Activated naive CD4-positive, alpha-beta T cell (primary cell): ENCODE data around the gene TSPAN17.

Source experiments
- DNase-seq, 4 experiments: peaks; one replicate each; lab custom pipeline; 2025; lab: John Stamatoyannopoulos, UW

Gene TSPAN17

DNA sequence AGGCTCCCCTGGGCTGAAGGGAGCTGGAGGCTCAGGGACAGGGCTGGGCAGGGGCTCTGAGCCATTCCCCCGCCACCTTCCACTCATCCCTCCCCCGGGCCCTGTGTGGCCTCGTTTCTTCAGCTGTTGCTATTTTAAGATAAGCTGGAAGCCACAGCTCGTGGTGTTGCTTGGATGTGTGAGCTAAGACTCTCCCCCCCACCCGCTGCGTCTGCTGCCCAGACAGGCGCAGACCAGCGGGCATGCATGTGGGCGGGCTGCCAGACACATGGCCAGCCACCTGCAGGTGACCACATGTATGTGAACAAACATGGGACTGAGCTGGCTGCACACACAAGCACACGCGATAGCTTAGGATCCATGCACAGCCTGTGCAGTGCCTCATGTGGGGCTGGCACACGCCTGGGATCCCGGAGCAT is 25.6 kb upstream of the TSPAN17 start:
- DNase-seq: no peak

DNA sequence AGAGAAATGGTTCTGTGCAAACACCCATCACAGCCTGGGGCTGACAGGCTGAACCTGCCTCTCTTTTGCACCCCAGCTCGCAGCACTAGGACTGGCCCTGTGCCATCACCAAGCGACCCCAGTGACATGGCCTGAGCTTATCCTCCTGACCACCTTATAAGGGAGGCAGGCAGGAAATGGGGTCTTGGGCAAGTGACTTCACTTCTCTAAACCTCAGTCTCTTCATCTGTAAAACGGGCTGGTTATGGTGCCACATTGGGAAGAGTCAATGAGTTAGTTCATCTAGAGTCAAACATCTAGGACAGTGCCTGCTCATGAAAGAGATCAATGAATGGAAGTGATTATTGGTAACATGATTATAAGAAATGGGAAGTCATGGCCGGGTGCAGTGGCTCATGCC is 23.1 kb upstream of the TSPAN17 start:
- DNase-seq: no peak

DNA sequence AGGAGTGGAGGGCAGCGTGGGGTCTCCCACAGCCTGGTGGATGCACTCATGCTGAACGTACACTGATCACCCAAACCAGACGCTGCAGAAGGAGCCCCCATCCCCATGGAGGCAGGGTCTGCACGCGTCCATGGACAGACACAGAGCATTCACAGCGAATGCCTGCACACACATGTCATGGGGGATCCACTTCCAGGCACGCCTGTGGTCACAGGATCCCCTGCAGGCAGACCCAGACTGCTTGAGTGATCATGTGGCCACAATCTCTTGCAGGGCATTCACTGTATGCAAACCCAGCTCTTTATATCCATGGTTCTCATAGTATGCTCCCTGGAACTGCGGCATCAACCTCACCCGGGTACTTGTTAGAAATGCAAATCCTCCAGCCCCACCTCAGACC is 22.3 kb upstream of the TSPAN17 start:
- DNase-seq: no peak

DNA sequence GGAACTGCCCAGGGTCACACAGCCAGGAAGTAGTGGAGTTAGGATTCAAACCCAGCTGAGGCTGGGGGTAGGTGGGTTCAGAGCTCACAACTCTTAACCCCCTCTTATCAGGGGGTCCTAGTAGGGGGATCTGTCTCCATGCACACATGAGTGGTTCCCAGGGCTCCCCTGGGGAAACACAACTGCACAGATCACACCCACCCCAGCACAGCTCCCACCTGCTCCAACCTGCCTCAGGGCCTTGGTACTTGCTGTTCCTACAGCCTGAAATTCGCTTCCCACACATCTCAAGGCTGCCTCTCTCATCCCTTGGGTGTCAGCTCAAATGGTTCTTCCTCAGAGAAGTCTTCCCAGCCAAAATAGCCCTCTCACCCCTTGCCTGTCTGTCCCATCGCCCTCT is 21.8 kb upstream of the TSPAN17 start:
- DNase-seq: no peak

DNA sequence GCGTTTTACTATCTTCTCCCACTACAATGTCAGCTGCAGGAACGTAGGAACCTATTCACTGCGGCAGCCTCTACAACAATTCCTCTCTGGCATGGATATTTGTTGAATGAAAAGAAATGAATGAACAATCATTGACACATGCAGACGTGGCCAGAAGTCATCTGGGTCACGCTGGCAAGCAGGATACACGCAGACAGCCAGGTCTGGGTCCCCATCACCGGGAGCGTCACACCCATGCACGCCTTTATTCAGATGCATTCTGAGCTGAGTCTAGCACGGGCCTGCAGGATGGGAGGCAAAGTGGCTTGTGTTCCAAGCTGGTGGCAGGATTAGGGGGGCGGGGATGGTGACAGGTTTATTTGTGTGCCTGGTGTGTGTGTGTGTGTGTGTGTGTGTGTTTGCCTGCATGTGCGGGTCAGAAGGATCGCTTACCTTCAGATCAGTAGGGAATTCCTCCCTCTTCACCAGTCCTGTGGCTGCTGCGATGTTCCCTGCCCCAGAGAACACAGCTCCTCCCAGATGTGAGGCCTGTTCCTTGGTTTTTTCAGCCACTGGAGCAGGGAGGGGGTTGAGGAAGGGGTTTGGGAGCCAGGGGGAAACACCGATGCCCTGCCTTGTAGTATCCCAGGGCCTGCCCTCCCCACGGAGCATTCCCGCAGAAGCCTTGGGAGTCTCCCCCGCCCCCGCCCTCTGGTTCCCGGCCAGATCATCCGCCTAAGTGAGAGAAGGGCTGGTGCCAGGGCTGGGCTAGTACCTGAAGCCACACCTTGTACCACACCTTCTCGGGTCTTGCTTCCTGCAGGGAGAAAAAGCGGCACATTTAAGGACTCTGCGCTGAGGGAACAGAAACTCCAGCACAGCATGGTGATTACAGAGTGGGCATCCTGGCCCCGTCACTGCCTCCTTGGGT is 21.1 kb upstream of the TSPAN17 start:
- DNase-seq: no peak

DNA sequence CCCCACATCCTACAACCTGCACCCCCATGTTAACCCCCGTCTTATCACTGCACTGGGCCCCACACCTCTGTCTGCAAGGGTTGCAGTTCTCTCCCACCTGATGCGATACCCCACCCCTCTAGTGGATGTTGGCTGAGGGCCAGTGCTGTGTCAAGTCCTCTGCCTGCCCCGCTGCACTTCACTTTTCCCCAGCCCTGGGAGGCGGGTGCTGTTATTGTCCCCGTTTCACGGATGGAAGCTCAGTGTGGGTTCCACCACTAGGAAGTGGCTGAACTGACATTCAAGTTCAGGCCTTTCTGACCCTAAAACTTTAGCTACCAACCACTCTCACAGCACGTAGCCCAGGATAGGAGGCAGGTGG is 20.4 kb upstream of the TSPAN17 start:
- no peak for DNase-seq

DNA sequence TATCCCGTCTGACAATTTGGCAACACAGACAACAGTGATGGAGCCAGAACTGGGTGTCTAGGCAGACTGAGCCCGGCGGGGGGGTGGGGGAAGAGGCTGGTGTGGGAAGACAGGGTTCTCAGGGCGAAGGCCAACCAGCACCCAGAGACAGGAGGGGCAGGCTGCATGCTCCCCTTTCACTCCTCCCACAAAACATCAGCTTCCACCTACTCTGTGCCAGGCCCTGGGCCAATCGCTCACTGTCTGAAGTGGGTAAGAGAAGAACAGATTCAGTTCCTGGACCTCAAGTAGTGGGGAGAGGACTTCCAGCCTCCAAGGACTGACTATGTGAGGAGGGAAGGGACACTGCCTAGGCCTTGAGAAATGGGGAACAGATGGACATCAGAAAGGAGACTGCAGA is 19.7 kb upstream of the TSPAN17 start:
- no peak for DNase-seq

DNA sequence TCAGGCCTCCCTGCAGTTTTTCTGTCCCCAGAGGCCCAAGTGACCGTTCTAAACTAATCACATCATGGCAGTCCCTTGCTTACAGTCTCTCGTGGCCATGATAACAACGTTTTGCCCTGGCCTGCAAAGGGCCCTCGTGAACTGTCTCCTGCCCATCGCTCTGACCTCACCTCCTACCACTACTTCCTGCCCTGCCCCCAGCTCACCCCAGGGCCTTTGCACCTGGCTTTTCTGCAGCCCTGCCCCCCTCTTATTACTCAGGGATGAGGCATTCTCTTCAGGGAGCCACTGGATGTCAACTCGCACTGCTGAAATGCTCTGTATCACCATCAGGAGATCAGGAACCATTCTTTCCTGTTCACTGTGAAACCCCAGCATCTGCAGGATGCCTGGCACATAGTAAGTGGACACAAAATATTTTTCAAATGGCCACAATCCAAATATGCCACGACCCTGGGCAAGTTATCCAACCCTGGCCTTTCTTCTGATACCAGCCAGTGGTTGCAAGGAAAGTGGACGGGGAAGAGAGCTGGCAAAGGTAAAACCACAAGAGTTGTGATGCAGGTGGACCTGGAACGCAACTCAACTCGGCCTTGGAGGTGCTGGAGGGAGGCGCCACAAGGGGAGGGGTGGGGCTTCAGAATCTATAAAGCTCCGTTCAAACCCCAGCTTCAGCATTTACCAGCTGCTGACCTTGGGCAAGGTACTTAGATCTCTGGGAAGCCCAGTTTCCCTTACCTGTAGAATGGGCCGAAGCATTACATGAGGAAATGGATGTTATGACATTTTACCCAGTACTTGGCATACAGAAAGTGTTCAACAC is 18.7 kb upstream of the TSPAN17 start:
- no peak for DNase-seq

DNA sequence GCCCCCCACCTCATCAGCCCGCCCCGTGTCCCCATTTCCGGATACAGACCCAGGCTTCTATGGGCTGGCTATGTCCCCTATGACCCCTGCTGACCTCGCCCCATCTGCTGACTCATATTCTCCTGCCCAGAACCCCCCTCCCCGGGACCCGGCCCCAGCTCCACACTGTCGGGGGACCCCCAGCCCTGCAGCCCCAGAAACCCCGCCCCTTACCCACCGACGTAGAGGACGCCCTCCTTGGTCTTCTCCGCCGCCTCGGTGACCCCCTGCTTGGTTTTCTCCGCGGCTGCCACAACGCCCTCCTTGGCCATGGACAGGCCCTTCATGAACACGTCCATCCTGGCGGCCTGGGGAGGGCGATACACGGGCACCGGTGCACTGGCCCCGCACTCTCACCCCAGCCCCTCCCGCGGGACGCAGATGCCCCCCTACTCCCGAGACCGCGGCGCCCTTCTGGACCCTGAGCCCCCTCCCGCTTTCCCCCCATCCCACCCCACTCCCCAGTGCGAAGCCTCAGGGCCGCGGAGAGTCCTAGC is 17.9 kb upstream of the TSPAN17 start:
- no peak for DNase-seq

DNA sequence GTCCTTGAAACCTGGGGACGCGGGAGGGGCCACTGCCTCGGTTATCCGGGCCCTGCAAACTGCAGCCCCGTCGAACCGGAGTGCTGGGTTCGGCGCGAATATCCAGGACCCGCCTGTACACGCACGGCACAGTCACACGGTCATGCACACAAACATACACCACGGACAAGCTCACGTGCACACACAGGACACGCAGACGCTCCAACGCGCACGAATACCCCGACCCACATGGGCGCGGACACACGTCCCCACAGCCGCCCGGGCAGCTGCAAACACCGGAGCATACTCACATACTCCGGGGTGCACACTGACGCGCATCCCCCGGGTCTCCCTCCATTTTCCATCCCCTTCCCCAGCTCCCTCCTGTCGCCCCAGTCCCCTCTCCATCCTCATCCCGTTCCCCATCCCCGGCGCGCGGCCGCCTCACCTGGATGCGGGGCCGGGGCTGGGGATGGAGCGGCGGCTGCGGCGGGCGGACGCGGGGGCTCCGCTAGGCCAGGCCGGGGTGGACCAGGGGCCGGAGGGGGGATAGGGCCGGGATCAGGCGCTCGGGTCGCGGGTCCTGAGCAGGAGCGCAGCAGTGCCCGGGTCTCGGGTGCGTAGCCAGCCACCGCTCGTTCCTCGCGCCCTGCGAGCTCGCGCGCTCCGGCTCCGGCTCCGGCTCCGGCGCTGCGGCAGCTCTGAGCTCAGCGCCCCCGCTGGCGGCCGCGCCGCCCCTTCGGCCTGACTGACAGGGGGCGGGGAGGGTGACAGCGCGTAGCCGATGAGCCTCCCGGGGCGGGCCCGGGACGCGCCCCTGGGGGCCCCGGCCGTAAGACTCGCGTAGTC is 17.2 kb upstream of the TSPAN17 start, which contains the start of the genes EIF4E1B and SNCB:
EIF4E1B (plus strand) TSS at position 823 of the 828 bp plus-strand sequence. CDS start 12,113 bp downstream, outside the sequence.
SNCB (minus strand) TSS at position 682 of the 828 bp plus-strand sequence. CDS start 880 bp downstream, outside the sequence.
- peak in 1 of 4 experiments; percentile 40 for DNase-seq

DNA sequence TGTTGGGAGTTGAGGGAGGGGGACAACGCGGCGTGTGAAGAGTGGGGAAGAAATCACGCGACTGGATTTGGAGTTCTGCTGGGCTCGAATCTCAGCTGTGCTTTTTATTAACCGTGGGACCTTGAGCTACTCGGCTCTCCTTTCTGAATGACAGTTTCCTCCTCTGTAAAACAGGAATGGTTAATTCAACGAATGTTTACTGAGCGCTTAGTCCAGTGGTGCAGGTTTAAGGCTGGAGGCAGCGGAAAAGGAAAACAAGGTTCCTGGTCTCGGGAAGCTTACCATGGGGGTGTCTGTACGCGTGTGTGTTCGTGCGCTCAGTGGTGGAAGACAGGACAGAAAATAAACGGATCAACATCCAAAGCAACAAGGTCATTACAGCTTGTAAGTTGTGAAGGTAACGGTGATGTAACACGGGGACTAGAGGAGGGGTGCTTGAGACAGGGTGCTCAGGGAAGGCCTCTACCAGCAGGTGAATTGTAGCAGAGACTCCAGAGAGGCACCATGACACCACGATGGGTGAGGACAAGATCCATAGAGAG is 16.5 kb upstream of the TSPAN17 start:
- no peak for DNase-seq

DNA sequence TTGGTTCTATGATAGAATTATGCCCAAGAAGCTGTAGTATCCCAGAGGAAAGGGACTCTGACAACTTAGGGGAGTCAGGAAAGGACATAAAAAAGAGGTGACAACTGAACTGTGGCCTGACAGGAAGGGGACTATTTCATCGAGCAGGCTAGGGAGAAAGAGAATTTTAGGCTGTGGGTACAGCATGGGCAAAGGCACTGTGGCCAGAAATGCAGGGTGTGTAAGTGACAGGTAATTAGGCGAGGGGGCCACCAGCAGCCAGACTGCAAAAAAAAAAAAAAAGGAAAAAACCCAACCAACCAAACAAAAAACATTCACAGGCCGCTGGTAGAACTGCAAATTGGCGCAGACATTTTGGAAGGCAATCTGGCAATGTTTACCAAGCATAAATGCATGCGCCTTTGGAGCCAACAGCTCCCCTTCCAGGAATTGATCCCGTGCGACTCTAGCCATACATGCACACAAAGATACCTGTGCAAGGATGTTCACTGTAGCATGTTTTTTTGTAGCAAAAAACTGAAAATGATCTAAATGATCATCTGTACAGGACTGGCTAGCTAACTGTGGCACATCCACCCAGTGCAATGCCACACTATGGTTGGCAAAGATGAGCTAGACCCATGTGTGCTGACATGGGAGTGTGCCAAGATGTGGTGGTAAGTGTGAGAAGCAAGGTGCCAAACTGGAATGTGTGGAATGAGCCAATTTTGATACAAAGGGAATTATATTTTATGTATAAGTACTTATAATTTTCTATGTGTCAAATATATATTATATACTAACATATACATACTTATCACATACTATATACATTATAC is 15.7 kb upstream of the TSPAN17 start:
- DNase-seq: no peak

DNA sequence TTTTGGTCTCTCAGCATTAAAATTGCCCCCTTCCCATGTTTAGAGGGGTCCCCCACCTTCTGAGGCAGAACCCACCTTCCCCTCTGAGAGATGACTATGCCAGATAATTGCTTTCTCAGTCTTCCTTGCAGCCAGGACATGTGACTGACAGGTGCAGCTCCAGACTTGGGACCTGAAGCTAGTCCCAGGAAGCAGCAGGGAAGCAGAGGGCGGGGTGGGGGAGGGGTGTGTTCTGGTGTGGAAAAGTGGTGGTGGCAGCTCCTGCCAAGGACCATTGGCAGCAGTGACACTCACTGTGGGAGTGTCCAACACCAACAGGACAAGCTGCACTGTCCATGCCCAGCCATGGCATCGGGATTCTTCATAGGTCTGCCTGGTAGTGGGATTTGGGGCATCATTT is 14.5 kb upstream of the TSPAN17 start:
- no peak for DNase-seq

DNA sequence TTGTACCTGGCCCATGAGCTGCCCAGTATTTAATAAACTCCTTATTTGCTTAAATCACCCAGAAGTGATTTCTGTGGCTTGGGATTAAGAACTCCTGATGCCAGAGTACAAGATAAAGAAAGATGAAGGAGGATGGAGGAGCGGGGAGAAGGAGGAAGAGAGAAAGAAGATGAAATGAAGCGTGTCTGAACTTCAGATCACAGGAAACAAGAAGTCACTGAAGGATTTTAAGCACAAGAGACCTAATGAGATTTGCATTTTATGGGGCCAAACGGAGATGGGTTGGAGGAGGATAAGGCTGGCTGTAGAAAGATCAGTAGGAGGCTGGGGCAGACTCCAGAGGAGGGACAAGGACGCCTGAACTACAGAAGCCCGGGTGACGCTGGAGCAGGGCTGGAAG is 13.7 kb upstream of the TSPAN17 start:
- no peak for DNase-seq

DNA sequence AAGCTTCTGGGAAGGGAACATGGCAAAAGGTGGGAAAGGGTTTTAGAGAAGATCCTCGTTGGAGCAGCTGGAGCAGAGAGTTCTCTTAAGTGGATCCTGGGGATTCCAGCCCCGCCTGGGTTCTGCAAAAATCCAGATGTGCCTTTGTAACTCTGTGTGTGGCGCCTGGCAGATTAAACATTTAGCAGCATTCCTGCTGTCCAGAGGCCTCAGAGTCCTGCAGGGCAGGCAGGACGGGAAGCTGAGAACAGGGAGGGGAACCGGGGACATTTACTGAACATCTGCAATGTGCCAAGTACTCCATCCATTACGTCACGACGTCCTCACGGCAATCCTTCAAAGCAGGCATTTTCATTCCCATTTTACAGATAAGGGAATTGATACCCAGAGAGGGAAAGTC is 10.9 kb upstream of the TSPAN17 start:
- DNase-seq: no peak

DNA sequence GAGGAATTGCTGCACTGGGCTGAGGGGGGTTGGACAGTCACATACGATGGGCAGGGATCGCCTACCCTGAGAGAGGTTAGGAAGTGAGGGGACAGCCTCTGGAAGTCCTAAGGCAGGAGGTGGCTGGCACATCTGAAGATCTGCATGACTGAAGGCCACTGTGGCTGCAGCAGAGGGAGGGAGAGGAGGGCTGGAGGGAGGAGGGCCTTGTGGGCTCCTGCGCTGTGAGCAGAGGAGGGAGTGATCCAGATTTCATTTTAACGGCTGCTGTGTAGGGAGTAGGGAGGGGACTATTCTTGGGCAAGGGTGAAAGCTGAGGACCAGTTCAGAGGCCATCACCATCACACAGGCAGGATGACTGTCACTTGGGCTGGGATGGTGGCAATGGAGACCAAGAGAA is 9.7 kb upstream of the TSPAN17 start:
- DNase-seq: no peak

DNA sequence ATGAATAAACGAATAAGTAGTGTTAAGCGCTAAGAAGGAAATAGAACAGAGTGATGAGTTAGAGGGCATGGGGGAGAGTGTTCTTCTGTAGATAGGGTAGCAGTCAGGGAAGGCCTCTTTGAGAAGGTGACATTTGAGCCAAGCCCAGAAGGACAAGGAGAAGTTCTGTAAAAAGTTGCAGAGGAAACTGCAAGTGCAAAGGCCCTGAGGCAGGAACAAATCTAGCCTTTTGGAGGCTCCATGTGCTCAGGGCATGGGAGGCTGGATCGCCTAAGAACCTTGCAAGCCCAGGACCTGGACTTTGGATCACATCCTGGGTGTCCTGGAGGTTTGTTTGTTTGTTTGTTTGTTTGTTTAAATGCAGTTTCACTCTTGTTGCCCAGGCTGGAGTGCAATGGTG is 8.8 kb upstream of the TSPAN17 start:
- DNase-seq: no peak

DNA sequence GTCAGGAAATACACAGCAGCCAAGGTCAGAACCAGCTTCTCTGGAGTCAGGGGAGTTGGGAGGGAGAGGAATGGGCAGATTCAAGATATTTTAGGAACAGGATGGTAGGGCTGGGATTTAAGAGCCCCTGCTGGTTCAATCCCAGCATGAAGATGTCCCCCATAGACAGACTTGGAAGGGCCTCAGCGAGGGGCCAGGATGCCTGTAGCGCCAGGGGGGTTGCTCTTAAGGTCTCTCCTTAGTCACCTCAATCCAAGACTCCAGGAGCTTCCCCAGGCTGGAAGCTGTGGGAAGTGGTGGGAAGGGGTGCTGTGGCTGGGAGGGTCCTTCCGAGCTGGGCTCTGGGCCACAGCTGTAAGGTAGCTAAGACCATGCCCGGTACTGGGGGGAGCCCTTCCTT is 8.1 kb upstream of the TSPAN17 start:
- no peak for DNase-seq

DNA sequence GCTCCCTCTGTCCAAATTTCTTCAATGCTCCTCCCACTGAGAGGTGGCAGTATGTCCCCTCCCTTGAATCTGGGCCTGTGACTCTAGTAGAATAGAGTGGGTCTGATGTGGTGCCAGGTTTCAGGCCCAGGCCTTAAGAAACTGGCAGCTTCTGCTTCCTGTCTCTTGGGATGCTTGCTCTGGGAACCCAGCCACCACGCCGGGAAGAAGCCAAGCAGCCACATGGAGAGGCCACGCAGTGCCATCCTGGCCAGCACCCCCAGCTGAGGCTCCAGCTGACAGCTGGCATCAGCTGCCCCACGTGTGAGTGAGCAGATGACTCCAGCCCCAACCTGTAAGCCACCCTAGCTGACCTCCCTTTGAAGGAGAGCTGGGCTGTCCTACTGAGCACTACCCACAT is 7.3 kb upstream of the TSPAN17 start:
- DNase-seq: no peak

DNA sequence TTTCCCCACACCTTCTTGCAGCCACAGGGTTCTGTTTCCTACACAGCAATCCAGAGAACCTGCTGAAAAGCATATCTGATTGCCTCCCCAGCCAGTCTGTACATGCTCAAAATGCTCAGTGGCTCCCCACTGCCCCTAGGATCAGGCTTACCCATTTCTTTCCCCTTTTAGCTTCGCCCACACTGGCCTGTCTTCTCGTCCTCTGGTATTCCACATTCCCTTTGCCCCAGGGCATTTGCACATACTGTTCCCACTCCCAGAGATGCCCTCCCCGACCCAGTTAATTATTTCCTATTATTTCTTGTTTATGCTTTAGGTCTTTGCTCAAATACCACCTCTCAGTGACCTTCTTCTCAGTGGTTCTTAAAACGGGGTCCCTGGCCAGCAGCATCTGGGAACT is 6.7 kb upstream of the TSPAN17 start:
- no peak for DNase-seq
